Thoracic aorta (tissue), 2 donors: ENCODE data around the gene PPP1R15B. TPM values are rescaled to one million over a fixed set of nuclear protein-coding genes. Genes with fewer than 3 reads are reported as not detected.

ENCODE experiments used
- ATAC-seq: fragments of 150-250 bp; one replicate; pipeline ENCODE4 v1.8.0; 2017; ENCODE audit warnings: low read depth; ENCODE audit not compliant: insufficient number of reproducible peaks, low FRiP score
- DNase-seq: peaks from one replicate; pipeline ENCODE4 v3.0.0-alpha.2; 2020; ENCODE audit warnings: low spot score
- H3K27ac ChIP-seq, 2 donors: fragments of 200-600 bp; sonication (generic); 1 replicate in 1 of 2; 2 replicates in 1 of 2; pipeline ENCODE4 v1.5.1; 2016; ENCODE audit warnings: mild to moderate bottlenecking in 2 of 2, moderate library complexity in 2 of 2
- H3K27me3 ChIP-seq: fragments of 200-600 bp; sonication (generic); replicated peaks from 2 replicates; pipeline ENCODE4 v1.6.0; 2016; ENCODE audit warnings: mild to moderate bottlenecking; ENCODE audit not compliant: insufficient read depth
- H3K36me3 ChIP-seq: fragments of 200-600 bp; sonication (generic); one replicate; pipeline ENCODE4 v1.5.1; 2016
- H3K4me1 ChIP-seq, 2 donors: fragments of 200-600 bp; sonication (generic); 1 replicate in 1 of 2; 2 replicates in 1 of 2; pipeline versions ENCODE4 v1.5.1 to v1.6.0; 2016; ENCODE audit warnings: low read depth in 2 of 2, mild to moderate bottlenecking in 1 of 2; ENCODE audit not compliant: control insufficient read depth in 1 of 2
- H3K4me3 ChIP-seq: fragments of 200-600 bp; sonication (generic); 2 replicates; pipeline ENCODE4 v1.5.1; 2016; ENCODE audit warnings: mild to moderate bottlenecking
- H3K9me3 ChIP-seq: fragments of 200-600 bp; sonication (generic); 2 replicates; pipeline ENCODE4 v1.5.1; 2016
- total RNA-seq, 2 donors: library from RNA; depleted of rRNA; stranded (reverse); fragments of >200 nt; gene quantifications; one replicate each; pipeline versions ENCODE4 v1.1.0 to v1.2.3, GENCODE V29; 2016
- TF ChIP-seq, protein P1 (sequence below): fragments of 200-600 bp; sonication (generic); IDR thresholded peaks from one replicate; pipeline ENCODE4 v1.5.1; 2019; ENCODE audit warnings: antibody characterized with exemption

PPP1R15B gene
- total RNA-seq, 2 donors from 2014 or later, result 40.1 to 64.5 TPM

GRCh38 chr1:204431310-204432184, 19.9 kb upstream of the PPP1R15B start:
- TF ChIP-seq, protein P1, sequence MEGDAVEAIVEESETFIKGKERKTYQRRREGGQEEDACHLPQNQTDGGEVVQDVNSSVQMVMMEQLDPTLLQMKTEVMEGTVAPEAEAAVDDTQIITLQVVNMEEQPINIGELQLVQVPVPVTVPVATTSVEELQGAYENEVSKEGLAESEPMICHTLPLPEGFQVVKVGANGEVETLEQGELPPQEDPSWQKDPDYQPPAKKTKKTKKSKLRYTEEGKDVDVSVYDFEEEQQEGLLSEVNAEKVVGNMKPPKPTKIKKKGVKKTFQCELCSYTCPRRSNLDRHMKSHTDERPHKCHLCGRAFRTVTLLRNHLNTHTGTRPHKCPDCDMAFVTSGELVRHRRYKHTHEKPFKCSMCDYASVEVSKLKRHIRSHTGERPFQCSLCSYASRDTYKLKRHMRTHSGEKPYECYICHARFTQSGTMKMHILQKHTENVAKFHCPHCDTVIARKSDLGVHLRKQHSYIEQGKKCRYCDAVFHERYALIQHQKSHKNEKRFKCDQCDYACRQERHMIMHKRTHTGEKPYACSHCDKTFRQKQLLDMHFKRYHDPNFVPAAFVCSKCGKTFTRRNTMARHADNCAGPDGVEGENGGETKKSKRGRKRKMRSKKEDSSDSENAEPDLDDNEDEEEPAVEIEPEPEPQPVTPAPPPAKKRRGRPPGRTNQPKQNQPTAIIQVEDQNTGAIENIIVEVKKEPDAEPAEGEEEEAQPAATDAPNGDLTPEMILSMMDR, result peak; percentile 90

GRCh38 chr1:204429746-204430145, 18.1 kb upstream of the PPP1R15B start:
- Histone ChIP-seq H3K4me3 (no peak overlapping the region), H3K27ac (peak overlapping the region; percentile 16 to 62), H3K36me3 (peaks cover 34% of the 10 kb centered on the region), H3K9me3 (no peaks in the 10 kb centered on the region), H3K4me1 (peaks cover 2 to 43% of the 10 kb centered on the region in 2 donors), H3K27me3 (no peaks in the 10 kb centered on the region)
- ATAC-seq (no peak), DNase-seq (no peak)
- TF ChIP-seq, protein P1, result no peak

More at GRCh38 chr1:204431310-204432184, 19.9 kb upstream of the PPP1R15B start:
- Histone ChIP-seq H3K27ac (peak overlapping the region; percentile 29 to 62), H3K4me1 (peaks cover 16 to 59% of the 10 kb centered on the region in 2 donors), H3K27me3 (no peaks in the 10 kb centered on the region), H3K4me3 (peak overlapping the region; percentile 11), H3K36me3 (peaks cover 27% of the 10 kb centered on the region), H3K9me3 (no peaks in the 10 kb centered on the region)
- peak; percentile 80 for ATAC-seq
- DNase-seq, result peak; percentile 53

DNA sequence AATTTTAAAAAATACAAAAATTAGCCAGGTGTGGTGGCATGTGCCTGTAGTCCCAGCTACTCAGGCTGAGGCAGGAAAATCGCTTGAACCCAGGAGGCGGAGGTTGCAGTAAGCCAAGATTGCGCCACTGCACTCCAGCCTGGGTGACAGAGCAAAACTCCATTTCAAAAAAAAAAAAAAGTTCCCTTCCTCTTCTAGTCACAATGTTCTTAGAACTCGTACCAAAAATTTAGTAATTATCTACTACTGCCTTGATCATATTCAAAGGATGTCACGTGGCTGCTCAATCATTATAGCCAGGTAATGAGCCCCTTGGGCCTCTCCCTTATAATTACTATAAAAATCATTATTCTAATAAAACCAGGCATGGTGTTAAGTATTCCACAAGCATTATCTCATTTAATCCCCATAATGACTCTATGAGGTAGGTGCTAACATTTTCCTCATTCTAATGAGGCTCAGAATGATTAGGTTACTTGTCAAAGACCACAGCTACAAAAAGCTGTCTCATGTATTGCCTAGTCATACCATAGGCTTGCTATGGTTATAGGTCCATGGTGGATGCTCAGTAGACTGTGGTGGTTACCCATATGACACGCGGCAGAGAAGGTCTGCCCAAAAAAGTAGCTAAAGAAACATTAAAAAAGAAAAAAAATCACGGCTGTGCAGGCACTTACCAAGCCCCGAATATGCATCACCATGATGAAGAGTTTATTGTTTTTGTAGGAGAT, 15.5 kb upstream of the PPP1R15B start:
- TF ChIP-seq, protein P1, result no peak
- ATAC-seq (no peak), DNase-seq (no peak)
- Histone ChIP-seq H3K27me3 (no peaks in the 10 kb centered on the region), H3K27ac (no peak overlapping the region), H3K4me3 (no peak overlapping the region), H3K36me3 (peaks cover 34% of the 10 kb centered on the region), H3K4me1 (peaks cover 2 to 22% of the 10 kb centered on the region in 2 donors), H3K9me3 (no peaks in the 10 kb centered on the region)

- Histone ChIP-seq H3K27me3 (no peaks in the 10 kb centered on the region), H3K4me1 (peaks cover under 1 to 16% of the 10 kb centered on the region in 2 donors), H3K9me3 (no peaks in the 10 kb centered on the region), H3K27ac (no peak overlapping the region), H3K36me3 (peaks cover 35% of the 10 kb centered on the region), H3K4me3 (no peak overlapping the region)
- ATAC-seq, result no peak
- TF ChIP-seq, protein P1, result no peak
- DNase-seq, result no peak
These were observed 14.9 kb upstream of the PPP1R15B start for GRCh38 chr1:204426474-204426873.

DNA sequence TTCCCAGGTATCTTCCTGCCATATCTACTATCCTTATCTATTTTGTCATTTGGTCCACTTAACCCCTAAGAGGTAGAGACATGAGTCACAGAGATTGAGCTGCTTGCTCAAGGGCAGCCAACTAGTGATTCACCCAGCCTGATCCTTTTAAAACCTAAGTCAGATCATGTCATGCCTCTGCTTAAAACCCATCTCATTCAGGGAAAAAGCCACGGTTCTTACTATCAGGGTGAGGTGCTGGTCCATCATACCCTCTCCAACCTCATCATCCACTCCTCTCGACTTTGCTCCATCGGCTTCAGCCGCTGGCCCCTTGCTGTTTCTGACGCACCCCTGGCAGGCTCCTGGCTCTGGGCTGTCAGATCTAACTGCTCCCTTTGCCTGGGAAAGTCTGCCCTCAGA, 14.4 kb upstream of the PPP1R15B start:
- H3K27me3 ChIP-seq, result no peaks in the 10 kb centered on the region
- DNase-seq, result no peak
- H3K27ac ChIP-seq, result no peak overlapping the region
- no peak for ATAC-seq
- peaks cover 0 to 11% of the 10 kb centered on the region in 2 donors for H3K4me1 ChIP-seq
- no peak overlapping the region for H3K4me3 ChIP-seq
- peaks cover 39% of the 10 kb centered on the region for H3K36me3 ChIP-seq
- TF ChIP-seq, protein P1, result no peak
- no peaks in the 10 kb centered on the region for H3K9me3 ChIP-seq
